Esophagus muscularis mucosa (tissue), 4 donors: ENCODE data around the gene POU3F1.

ENCODE experiments used
- EP300 ChIP-seq: sonication (generic); formaldehyde crosslinking; IDR thresholded peaks from one replicate; pipeline ENCODE4 v1.6.1; 2017; ENCODE audit warnings: antibody characterized with exemption
- POLR2A ChIP-seq: fragments of 450-650 bp; IDR thresholded peaks from one replicate; pipeline ENCODE4 v1.6.1; 2017; ENCODE audit warnings: antibody characterized with exemption, moderate library complexity, mild to moderate bottlenecking, low read depth
- POLR2AphosphoS5 ChIP-seq, 2 donors: sonication (generic); formaldehyde crosslinking; IDR thresholded peaks; one replicate each; pipeline ENCODE4 v1.6.1; 2017; ENCODE audit warnings: antibody characterized with exemption in 2 of 2
- TF ChIP-seq, protein P1 (sequence below), 3 experiments: fragments of 200-600 bp in 2 of 3; fragments of 450-650 bp in 1 of 3; sonication (generic) in 2 of 3; IDR thresholded peaks; one replicate each; pipeline ENCODE4 v1.5.1; 2017 to 2019; ENCODE audit warnings: antibody characterized with exemption in 3 of 3, mild to moderate bottlenecking in 2 of 3, moderate library complexity in 1 of 3

DNA sequence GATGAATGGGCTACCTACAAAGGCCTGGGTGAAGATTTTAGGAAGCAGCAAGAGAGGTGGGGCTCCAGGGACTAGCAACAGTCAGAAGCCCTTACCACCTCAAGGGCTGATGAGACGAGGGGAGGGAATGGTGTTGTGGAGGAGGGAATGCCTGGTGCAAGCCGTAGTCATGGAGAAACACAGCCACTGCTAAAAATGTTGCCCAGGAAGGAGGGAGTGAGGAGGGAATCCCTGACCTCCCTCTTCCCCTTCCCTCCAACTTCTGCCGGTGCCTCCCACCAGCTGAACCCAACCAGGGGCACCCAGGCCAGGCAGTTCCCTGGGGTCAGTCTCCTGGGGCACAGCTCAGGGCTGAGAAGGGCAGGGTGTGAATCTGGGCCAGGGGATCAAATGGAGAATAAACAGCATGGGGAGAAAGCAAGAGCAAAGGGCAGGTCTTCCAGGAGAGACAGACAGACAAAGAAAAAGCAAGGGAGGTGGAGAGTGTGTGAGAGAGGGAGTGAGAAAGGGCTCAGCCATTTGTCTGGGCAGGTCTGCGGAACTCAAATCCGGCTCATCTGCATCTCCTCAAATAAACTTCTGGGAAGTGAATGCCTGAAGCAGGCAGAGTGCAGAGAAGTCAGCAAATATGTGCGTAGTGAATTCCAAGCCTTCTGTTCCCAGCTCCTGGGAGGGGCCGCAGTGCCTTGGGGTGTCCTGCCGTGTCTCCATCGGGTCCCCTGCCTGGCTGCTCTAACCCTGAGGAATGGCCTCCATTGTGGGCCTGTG, 27.1 kb upstream of the POU3F1 start:
- TF ChIP-seq, protein P1, sequence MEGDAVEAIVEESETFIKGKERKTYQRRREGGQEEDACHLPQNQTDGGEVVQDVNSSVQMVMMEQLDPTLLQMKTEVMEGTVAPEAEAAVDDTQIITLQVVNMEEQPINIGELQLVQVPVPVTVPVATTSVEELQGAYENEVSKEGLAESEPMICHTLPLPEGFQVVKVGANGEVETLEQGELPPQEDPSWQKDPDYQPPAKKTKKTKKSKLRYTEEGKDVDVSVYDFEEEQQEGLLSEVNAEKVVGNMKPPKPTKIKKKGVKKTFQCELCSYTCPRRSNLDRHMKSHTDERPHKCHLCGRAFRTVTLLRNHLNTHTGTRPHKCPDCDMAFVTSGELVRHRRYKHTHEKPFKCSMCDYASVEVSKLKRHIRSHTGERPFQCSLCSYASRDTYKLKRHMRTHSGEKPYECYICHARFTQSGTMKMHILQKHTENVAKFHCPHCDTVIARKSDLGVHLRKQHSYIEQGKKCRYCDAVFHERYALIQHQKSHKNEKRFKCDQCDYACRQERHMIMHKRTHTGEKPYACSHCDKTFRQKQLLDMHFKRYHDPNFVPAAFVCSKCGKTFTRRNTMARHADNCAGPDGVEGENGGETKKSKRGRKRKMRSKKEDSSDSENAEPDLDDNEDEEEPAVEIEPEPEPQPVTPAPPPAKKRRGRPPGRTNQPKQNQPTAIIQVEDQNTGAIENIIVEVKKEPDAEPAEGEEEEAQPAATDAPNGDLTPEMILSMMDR (IDR thresholded peaks at IDR 0.05) = no peak
- TF ChIP-seq EP300 (no peak), POLR2AphosphoS5 (IDR thresholded peaks at IDR 0.05) (no peak), POLR2A (no peak)
